ENCODE measurements around the gene COL23A1.

Gene COL23A1

GRCh38 chr5:178287091-178287790, 303.0 kb downstream of the COL23A1 start:
- no peak for DNase-seq (ENCODE audit: low read depth, low spot score)

DNA sequence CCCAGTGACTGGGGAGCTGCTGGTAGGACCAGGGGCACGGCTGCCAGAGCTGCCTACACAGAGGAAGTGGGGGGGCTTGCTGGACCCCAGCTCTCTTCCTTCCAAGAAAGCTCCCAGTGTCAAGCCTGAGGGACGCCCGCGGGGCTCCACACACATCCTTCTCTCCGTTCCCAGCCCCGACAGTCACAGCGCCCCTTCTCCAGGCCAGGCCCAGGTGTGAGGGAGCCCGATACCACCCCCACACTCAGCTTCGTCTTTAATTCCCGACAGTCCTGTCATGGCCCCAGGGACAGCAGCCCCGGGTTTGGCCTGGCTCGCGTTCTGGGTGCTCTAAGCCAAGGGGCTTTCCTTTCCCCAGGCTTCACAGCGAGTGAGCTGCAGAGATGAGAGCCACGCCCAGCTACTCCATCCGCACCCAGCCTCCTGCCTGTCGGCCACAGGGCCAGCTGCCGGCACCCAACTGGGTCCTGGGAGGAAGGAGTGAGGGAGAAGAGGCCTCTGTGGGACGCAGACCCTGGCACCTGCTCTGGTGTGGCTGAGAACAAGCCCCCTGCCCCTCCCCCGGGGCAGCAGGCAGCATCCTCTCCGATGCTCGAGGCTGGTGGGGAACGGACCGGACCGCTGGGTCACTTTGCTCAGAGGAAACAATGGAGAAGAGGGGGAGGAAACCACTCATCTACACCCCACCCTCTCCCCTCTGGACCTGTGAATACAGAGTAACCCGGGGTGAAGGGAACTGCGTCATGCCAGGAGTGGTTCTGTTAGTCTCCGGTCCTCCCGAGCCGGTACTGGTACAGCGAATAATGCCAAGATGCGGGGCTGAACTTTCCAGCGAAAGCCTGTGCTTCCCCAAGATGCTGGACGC, 303.7 kb downstream of the COL23A1 start:
- no peak for DNase-seq (ENCODE audit: low read depth, low spot score)

DNA sequence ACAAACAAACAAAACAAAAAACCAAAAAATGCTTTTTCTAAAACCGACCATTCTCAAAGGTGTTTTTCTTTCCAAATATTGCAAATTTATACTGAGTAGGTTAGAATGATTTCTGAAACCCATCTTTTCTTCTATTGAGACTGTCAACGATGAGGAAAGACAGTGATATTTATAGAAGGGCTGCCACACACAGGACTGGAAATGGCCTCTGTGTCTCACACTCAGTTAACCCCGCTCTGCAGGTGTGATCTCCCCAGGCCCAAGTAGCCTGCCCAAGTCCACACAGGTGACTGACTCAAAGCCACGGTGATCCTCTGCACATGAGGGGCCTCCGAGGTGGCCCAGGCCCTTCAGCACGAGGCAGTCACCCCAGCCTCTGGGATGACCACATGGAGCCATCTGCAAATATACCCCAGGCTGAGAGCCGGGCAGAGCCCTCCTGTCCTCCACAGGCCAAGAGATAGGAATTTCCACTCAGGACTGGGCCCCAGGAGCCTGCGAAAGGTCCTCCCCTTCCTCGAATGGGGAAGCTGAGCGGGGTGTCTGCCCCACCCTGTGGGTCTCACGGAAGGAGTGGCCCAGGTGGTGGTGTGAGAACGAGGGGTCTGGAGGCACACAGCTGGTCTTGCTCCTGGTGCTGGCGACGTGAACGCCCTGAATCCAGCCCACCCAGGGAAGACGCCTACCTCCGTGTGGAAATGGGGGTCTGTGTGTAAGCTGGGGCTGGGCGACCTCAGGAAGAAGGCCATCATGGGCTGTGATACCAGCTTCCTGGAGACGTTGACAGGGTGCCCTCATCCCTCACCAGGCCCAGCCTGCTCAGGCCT, 304.6 kb downstream of the COL23A1 start:
- DNase-seq (ENCODE audit: low read depth, low spot score) = no peak

- no peak for DNase-seq (ENCODE audit: low read depth, low spot score)
These were observed 305.2 kb downstream of the COL23A1 start for GRCh38 chr5:178284996-178285395.

GRCh38 chr5:178284093-178284675, 306.0 kb downstream of the COL23A1 start:
- DNase-seq (ENCODE audit: low read depth, low spot score) = no peak

DNA sequence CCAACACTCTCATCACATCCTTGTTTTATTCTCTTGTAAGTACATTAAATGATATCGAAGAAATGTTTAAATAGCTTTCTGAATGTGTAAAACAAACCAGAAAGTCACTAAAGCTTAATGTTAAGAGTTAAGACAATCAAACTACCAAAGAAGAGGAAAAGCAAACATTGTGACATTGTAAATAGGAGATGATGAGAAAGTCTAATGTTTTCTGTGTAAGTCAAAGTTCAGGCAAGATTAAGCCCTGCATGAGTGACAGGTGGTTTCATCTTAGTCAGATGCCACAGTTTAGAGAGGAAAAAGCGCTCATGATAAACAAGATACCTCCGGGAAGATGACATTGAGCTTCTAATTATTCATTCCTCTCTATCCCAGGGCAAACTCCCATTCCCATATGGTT, 306.7 kb downstream of the COL23A1 start:
- DNase-seq (ENCODE audit: low read depth, low spot score) = no peak

- DNase-seq (ENCODE audit: low read depth, low spot score) = no peak
These were observed 307.8 kb downstream of the COL23A1 start for GRCh38 chr5:178282391-178282790.

GRCh38 chr5:178281331-178281730, 308.9 kb downstream of the COL23A1 start:
- no peak for DNase-seq (ENCODE audit: low read depth, low spot score)

DNA sequence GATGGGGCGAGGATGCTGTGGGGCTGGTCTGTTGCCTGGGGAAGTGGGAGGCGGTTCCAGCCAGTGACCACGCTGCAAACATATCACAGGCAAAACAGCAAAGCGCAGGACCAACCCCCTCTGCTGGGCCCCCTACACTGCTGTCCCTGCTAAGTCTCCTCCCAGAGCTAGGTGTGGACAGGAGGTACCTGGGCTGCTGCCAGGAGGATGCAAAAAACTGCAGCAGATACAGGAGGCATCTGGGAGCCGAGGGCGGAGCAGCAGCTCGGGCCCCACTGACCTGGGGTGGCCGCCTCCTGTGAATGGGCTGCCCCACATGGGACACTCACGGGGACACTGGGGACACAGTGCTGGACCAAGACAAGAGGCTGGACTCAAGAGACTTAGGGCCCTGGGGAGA, 309.6 kb downstream of the COL23A1 start:
- no peak for DNase-seq (ENCODE audit: low read depth, low spot score)

DNA sequence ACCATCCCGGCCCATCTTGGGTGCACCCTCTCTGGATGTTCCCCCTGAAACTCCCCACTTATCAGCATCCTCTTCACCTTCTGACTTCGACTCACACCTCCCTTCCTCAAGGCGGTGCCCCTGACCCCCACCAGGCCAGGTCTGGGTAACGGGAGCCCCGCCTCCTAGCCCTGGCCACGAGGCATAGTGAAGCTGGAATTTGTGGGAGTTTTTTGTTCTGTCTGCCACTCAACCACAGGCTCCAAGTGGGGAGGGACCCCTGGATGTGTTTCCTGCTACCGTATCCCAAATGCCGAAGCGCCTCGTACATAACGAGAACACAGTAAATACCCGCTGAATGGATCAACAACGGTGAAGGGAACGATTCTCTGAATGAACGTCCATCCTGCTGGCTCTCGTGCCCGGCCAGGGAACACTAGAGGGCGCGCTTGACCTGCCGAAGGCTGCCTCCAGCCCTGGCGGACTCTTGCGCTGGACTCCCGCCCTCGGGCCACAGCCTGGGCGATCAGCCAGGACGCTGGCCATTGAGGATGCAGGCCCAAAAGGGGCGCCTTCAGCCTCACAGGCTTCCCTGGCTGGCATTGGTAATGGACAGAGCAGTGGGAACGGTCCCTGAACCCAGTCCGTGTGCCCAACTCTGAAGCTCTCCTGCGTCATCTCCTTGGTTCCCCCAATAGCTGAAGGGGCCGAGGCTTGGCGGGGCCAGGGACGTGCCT, 310.3 kb downstream of the COL23A1 start:
- DNase-seq (ENCODE audit: low read depth, low spot score) = peak; percentile 25

DNA sequence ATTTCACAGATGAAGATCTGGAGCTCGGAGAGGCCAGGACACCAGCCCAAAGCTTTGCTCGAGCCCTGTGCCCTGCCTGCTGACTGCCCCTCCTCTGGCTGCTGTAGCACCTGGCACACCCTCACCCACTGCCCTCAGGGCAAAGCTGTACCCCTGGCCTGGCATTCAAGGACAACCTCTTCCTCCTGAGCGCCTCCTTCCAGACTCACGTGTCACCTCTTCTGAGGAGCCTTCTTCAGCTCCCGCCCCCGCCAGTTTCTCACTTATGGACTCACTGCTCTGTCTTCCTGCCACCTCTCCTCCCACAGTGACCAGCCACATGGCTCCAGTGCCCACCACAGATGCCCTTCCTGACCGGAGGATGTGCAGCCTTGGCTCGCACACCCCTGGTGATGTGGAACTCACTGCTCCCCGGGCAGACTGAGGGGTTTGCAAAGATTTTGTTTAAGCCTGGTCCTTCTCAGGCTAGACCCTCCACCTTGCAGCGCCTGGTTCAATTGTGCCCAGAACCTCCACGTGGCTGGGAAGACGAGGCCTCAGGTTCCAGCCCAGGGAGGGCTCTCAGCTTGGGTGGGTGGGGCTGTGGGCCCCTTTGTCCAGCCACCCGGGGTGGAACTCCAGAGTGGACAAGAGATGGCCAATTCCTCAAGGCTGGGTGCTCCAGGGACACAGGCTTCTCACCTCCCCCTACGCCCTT, 311.0 kb downstream of the COL23A1 start:
- DNase-seq (ENCODE audit: low read depth, low spot score) = no peak

GRCh38 chr5:178278358-178279023, 311.7 kb downstream of the COL23A1 start:
- DNase-seq (ENCODE audit: low read depth, low spot score) = no peak

DNA sequence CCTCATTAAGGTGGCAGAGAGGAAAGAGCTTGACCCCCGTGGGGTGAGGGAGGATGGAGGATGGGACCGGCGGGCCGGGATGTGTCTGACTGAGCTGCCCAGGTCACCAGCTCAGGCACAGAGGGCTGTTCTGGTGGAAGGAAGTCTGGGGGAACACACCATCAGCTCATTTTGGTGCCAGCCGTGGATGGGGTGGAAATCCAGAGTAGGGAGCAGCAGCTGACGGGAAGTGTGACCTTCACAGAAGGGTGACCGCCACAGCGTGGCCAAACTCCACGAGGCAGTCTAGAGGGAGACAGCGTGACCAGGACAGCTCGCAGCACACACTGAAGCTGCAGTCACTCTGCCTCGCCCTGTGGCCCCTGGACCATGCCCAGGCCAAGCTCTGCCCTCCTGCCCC, 312.3 kb downstream of the COL23A1 start:
- DNase-seq (ENCODE audit: low read depth, low spot score) = no peak

GRCh38 chr5:178277346-178277745, 312.8 kb downstream of the COL23A1 start:
- no peak for DNase-seq (ENCODE audit: low read depth, low spot score)

DNA sequence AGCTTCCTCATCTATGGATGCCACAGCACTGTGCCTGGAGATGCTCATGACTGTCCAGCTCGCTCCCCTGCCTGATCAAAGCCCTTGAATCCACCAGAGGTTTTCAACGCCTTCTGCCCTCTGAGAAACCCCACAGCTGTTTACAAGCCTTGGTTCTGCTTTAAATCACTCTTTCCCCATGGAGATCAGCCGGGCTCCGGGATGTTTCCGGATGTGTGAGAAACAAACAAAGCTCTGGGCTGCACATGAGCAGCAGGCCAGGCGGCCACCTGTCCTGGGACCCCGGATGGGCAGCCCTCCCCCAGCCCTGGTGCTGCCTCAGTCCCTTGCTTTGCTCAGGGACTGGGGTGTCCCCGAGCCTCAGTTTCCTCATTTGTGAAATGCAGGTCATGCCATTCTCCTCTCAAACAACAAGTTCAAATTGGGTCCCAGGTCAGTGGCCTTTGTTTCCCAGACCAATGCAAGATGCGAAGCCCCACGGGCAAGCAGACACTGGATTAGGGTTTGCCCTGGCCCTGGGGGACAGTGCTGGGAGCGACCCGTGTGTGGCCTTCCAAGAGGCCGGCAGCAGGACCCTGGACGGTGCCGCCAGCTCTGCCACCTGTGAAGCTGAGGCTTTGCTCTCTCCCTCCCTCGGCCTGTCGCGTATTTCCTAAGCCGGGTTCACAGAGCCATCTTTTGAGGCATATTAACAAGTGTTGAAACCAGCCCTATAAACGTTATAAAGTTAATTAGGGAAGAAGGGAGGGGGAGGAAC, 315.2 kb downstream of the COL23A1 start:
- no peak for DNase-seq (ENCODE audit: low read depth, low spot score)

DNA sequence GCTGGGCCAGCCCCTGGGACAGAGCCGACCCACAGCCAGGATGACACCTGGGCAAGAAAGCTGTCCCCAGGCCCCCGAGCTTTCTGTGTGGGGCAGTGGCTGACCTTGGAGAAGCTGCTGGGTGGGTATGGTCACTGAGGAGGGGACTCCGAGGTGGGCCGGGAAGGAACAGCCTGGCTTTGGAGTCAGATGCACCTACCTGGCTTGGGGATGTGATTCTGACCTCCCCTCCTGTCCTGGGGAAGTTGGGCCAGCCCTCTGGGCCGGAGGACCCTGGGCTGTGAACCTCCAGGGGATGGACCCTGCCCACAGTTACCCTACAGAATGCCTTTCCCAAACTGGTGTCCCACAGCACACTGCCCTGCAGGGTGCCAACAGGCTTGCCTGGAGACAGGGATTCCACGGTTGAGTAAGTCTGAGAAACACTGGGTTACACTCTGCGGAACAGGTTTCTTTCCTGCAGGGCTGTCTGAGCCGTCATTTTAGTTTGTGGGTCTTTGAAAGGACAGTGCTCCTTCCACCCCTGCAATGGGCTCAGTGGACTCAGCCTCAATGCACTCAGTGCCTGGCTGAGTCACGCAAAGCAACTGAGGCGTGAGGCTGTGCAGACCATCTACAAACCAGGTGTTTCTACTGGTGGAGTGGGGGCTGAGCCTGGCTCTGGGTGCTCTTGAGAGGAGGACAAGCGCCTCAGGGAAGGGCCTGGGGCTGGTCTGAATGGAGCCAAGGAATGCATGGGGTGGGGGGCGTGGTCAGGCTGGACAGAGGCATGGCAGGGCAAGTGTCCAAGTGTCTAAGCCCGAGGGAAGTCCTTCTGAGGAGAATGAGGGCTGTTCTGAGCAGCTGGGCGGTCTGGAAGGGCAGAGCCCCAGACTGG, 316.3 kb downstream of the COL23A1 start:
- DNase-seq (ENCODE audit: low read depth, low spot score) = no peak

- DNase-seq (ENCODE audit: low read depth, low spot score) = no peak
These were observed 317.2 kb downstream of the COL23A1 start for GRCh38 chr5:178273041-178273440.

DNA sequence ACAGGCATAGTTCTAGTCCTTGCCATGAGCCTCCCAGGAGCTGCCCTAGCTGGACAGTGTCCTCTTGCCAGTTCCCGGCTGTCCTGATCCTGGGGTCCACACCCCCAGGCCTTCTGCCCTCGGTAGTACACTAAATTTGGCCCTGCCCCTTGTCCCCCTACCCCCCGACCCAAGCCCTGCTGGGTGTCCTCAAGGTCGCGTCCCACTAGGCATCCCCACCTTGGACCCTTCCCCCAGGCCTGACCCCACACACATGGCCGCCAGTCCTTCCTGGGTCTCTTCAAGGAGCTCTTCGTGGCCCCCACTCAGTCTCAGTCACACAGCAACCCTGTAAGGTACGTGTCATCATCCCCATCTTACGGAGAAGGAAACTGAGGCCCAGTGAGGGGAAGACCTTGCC, 317.6 kb downstream of the COL23A1 start:
- no peak for DNase-seq (ENCODE audit: low read depth, low spot score)

All from iPS DF 19.7 (cell line).